ENCODE results near the gene TH.

GRCh38 chr11:2169626-2170570 is 1.7 kb downstream of the TH start:
- TF ChIP-seq EZH2phosphoT487 (IDR thresholded peaks at IDR 0.05; ENCODE audit: borderline replicate concordance, low read depth, low read length): no peak
- no peak for TF ChIP-seq CTCF (conservative IDR thresholded peaks at IDR 0.05; ENCODE audit: low read length)

Data from OCI-LY7 (cell line).